Smooth muscle cell (in vitro differentiated cells): ENCODE data around the gene ATE1. TPM values are rescaled to one million over a fixed set of nuclear protein-coding genes. Genes with fewer than 3 reads are reported as not detected.
"Not testable (repeated sequence)": the region's sequence is repeated elsewhere in the genome, so short reads cannot be mapped to it uniquely, and the experiment has no call there.

Experiments
- DNase-seq: peaks from one replicate; lab custom pipeline; 2025; ENCODE audit not compliant: unreplicated experiment; lab: John Stamatoyannopoulos, UW
- H2AFZ ChIP-seq: fragments of 200-600 bp; sonication (generic); 2 replicates; pipeline ENCODE4 v1.6.0; 2016; ENCODE audit warnings: antibody characterized with exemption, low read depth, mild to moderate bottlenecking
- H3F3A ChIP-seq: fragments of 200-600 bp; sonication (generic); 2 replicates; pipeline ENCODE4 v1.6.0; 2017; ENCODE audit warnings: antibody characterized with exemption, low read depth
- H3K27ac ChIP-seq: fragments of 200-600 bp; sonication (generic); 2 replicates; pipeline ENCODE4 v1.5.1; 2016; ENCODE audit warnings: low read depth, mild to moderate bottlenecking
- H3K27me3 ChIP-seq: fragments of 200-600 bp; sonication (generic); 2 replicates; pipeline ENCODE4 v1.6.1; 2016; ENCODE audit warnings: low read depth, mild to moderate bottlenecking
- H3K36me3 ChIP-seq: fragments of 200-600 bp; sonication (generic); 2 replicates; pipeline ENCODE4 v1.5.1; 2016; ENCODE audit warnings: low read depth
- H3K4me1 ChIP-seq: fragments of 200-600 bp; sonication (generic); 2 replicates; pipeline ENCODE4 v1.5.1; 2016; ENCODE audit warnings: low read depth
- H3K4me2 ChIP-seq: fragments of 200-600 bp; sonication (generic); 2 replicates; pipeline ENCODE4 v1.6.0; 2016; ENCODE audit warnings: mild to moderate bottlenecking
- H3K4me3 ChIP-seq: fragments of 200-600 bp; sonication (generic); 2 replicates; pipeline ENCODE4 v1.5.1; 2016; ENCODE audit warnings: mild to moderate bottlenecking
- H3K79me2 ChIP-seq: fragments of 200-600 bp; sonication (generic); 2 replicates; pipeline ENCODE4 v1.6.0; 2016; ENCODE audit warnings: low read depth, mild to moderate bottlenecking
- H3K9ac ChIP-seq: fragments of 200-600 bp; sonication (generic); 2 replicates; pipeline ENCODE4 v1.6.0; 2016; ENCODE audit warnings: low read depth
- H3K9me3 ChIP-seq: fragments of 200-600 bp; sonication (generic); replicated peaks from 2 replicates; pipeline ENCODE4 v1.5.1; 2016; ENCODE audit warnings: low read depth
- H4K20me1 ChIP-seq: fragments of 200-600 bp; sonication (generic); 2 replicates; pipeline ENCODE4 v1.6.0; 2016; ENCODE audit warnings: low read depth
- CTCF ChIP-seq: fragments of 200-600 bp; sonication (generic); IDR thresholded peaks from 2 replicates; pipeline ENCODE4 v1.5.1; 2017; ENCODE audit warnings: borderline replicate concordance, mild to moderate bottlenecking, antibody characterized with exemption; ENCODE audit not compliant: insufficient read depth, poor library complexity, severe bottlenecking
- WGBS: methylation state at CpG from one replicate; pipeline ENCODE4 v1.1.7; 2016; ENCODE audit warnings: low lambda C conversion rate; 5-methylcytosine and 5-hydroxymethylcytosine counted together
- polyA plus RNA-seq: library from polyadenylated mRNA; unstranded; fragments of >200 nt; fragmentation: Nextera tagmentation; extraction: Ambion mirVana; gene quantifications from 2 replicates; pipeline ENCODE4 v1.2.1, GENCODE V29; 2016
- total RNA-seq: library from RNA; depleted of rRNA; stranded (reverse); fragments of >200 nt; gene quantifications from 2 replicates; pipeline ENCODE4 v1.2.3, GENCODE V29; 2014

The ATE1 gene
- total and polyA plus RNA-seq, 2 experiments from 2014 or later: 9.1 to 20.7 TPM

- 88% methylated on average over 2 of the region's 2 CpGs for WGBS
Observed at GRCh38 chr10:121936295-121936694, 8.5 kb upstream of the ATE1 start.

GRCh38 chr10:121935702-121936101, 7.9 kb upstream of the ATE1 start:
- Histone ChIP-seq H3K4me3 (no peak overlapping the region), H3K36me3 (no peaks in the 10 kb centered on the region), H3K4me1 (no peaks in the 10 kb centered on the region), H3K9ac (no peak overlapping the region), H4K20me1 (no peaks in the 10 kb centered on the region), H3K27ac (no peak overlapping the region), H2AFZ (no peak overlapping the region), H3K9me3 (no peaks in the 10 kb centered on the region), H3K27me3 (no peaks in the 10 kb centered on the region), H3K79me2 (no peaks in the 10 kb centered on the region), H3F3A (no peaks in the 10 kb centered on the region), H3K4me2 (no peak overlapping the region)
- no peak for TF ChIP-seq CTCF
- DNase-seq: no peak
- 70% methylated on average over 7 of the region's 7 CpGs for WGBS

More at GRCh38 chr10:121936295-121936694, 8.5 kb upstream of the ATE1 start:
- Histone ChIP-seq H3K4me1 (no peaks in the 10 kb centered on the region), H3K36me3 (no peaks in the 10 kb centered on the region), H3K27me3 (no peaks in the 10 kb centered on the region), H2AFZ (no peak overlapping the region), H3F3A (no peaks in the 10 kb centered on the region), H4K20me1 (no peaks in the 10 kb centered on the region), H3K27ac (no peak overlapping the region), H3K4me2 (no peak overlapping the region), H3K79me2 (no peaks in the 10 kb centered on the region), H3K9ac (no peak overlapping the region), H3K4me3 (no peak overlapping the region), H3K9me3 (no peaks in the 10 kb centered on the region)
- no peak for TF ChIP-seq CTCF
- no peak for DNase-seq

GRCh38 chr10:121930268-121931085, 2.6 kb upstream of the ATE1 start:
- peaks cover 12% of the 10 kb centered on the region for H3K4me1 ChIP-seq
- not testable (repeated sequence) for H4K20me1 ChIP-seq, H2AFZ ChIP-seq, H3K4me3 ChIP-seq, H3K27me3 ChIP-seq, H3K27ac ChIP-seq, H3K4me2 ChIP-seq, H3K36me3 ChIP-seq, H3K9me3 ChIP-seq, DNase-seq, H3K9ac ChIP-seq
- peaks cover 17% of the 10 kb centered on the region for H3K79me2 ChIP-seq
- 78% methylated on average over 11 of the region's 11 CpGs for WGBS
- H3F3A ChIP-seq: peaks cover 20% of the 10 kb centered on the region

- DNase-seq, H2AFZ ChIP-seq, H4K20me1 ChIP-seq, H3K27ac ChIP-seq, H3K36me3 ChIP-seq, H3K4me2 ChIP-seq, H3K9me3 ChIP-seq, H3K9ac ChIP-seq, H3K27me3 ChIP-seq, H3K4me3 ChIP-seq: not testable (repeated sequence)
- peaks cover 12% of the 10 kb centered on the region for H3K4me1 ChIP-seq
- peaks cover 20% of the 10 kb centered on the region for H3F3A ChIP-seq
- WGBS: 86% methylated on average over 14 of the region's 14 CpGs
- peaks cover 24% of the 10 kb centered on the region for H3K79me2 ChIP-seq
Observed at GRCh38 chr10:121929585-121930267, 1.9 kb upstream of the ATE1 start.
